Erythroblast (primary cell): ENCODE data around the gene NFS1.

ENCODE experiments used
- GATA1 ChIP-seq: IDR thresholded peaks from 2 replicates; pipeline ENCODE4 v1.6.1; 2011; ENCODE audit warnings: low read depth, mild to moderate bottlenecking, control low read depth, low read length, moderate library complexity
- POLR2A ChIP-seq: IDR thresholded peaks from 2 replicates; pipeline ENCODE4 v1.6.1; 2011; ENCODE audit warnings: mild to moderate bottlenecking, low read length

- TF ChIP-seq POLR2A, result no peak
- TF ChIP-seq GATA1, result no peak
Observed at GRCh38 chr20:35660122-35660937, 38.8 kb downstream of the NFS1 start.
